Caki2 (cell line): Measurements from ENCODE around the gene TAL1. TPM values are rescaled to one million over a fixed set of nuclear protein-coding genes. Genes with fewer than 3 reads are reported as not detected.
"Not testable (repeated sequence)": the region's sequence is repeated elsewhere in the genome, so short reads cannot be mapped to it uniquely, and the experiment has no call there.

Source experiments
- DNase-seq: peaks from one replicate; pipeline ENCODE4 v3.0.0-alpha.2; 2015; ENCODE audit warnings: low read depth
- in situ Hi-C: cut with HindIII; loops from 2 replicates; pipeline ENCODE4 v1.10.0; 2016; ENCODE audit warnings: low sequenced_read_pairs, low pct_unique_long_range_greater_than_20kb, mixed read lengths
- total RNA-seq: library from RNA; depleted of rRNA; stranded (reverse); fragments of >200 nt; shearing (Covaris generic); gene quantifications from 2 replicates; pipeline ENCODE4 v1.2.3, GENCODE V29; 2014; ENCODE audit warnings: low replicate concordance

The TAL1 gene
- total RNA-seq, 1 experiment from 2014 or later: not detected

DNA sequence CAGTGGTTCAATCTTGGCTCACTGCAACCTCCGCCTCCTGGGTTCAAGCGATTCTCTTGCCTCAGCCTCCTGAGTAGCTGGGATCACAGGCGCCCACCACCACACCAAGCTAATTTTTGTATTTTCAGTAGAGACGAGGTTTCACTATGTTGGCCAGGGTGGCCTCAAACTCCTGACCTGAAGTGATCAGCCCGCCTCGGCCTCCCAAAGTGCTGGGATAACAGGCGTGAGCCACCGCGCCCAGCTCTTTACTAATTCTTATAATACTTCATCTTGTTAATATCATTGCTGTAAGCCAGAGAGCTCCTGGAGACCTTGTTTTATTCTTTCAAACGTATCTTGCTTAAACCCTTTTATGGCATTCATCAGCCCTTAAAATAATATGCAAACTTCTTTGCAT, 38.5 kb downstream of the TAL1 start:
- DNase-seq, in situ Hi-C loops: not testable (repeated sequence)

DNA sequence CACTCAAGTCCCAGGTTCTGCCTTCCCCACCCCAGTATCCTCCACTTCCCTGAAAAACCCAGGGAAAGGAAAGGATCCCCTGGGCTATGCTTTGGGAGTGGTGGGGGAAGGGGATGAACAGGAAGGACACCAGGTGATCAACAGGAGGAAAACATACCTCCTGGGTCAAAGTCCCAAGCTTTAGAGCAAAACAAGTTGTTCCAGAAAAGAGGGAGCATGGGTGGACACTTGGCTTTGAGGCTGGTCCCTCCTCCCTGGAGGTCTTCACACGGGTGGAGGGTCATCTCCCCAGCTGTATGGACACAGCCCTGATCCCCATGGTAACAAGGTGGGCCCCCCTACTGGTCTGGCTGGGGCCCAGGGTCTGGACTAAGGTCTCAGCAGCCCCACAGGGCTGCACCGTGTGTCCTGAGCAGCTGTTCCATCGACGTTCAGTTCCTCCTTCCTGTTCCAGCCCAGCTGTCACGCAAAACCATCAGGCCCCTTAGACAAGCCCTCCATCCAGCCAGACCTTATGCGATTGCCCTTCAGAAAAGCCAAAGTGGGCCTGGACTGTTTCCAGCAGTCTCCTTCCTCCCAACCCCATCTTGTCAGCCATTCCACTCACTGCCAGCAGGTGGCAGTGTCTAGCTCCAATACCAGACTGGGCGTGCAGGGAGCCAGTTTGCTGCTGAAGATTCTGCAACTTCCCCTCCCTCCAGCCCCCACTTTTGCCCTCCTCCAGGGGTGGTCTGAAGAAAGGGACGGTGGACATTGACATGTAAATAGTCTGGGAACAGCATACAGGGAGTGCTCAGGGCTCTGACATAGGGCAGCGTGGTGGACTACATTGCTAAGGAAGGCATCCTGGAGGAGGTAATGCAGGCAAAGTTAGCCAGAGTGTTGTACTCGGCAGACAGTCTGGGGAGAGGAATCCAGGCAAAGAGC, 39.3 kb downstream of the TAL1 start:
- in situ Hi-C loops: no loop called here
- DNase-seq: peak; percentile 74

DNA sequence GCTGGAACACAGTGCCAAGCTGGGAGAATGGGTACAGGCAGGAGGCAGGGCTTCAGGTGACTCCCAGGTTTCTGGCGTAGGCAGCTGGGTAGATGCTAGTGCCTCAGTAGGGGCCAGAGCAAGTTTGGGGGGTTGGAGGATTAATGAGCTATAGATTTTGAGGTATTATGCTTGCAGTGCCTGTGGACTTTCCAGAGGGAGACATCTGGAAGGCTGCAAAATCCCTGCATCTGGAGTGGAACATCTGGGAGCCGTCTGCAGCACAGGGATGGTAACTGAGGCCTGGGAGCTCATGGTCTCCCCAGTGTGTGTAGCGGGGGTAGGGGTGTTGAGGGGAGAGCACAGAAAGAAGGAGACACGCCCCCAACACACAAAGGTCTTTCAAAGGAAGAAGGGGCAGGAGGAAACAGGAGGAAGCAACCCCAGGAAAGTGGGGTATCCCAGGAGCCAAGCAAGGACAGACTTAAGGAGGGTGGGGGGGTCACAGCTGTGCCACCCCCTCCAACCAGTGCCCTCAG, 40.0 kb downstream of the TAL1 start:
- no peak for DNase-seq
- in situ Hi-C loops: no loop called here

DNA sequence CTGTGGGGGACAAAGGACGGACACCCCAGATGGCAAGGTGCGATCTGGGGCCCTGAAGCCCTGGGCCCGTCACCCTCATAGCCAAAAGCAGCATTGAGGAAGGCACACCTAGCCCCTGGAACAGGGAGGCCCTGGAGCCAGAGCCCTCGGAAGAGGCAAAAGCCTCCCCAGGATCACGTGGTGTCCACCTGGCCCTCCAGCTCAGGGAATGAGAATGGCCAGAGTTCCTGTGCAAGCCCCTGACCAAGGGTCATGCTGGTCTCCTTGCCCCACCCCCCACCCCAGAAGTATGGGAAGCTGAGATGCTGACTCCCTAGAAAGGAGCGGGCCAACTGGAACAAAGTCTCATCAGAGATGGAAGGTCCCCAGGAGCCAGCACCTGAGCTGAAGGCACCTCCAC, 41.2 kb downstream of the TAL1 start:
- in situ Hi-C loops: no loop called here
- DNase-seq: no peak

DNA sequence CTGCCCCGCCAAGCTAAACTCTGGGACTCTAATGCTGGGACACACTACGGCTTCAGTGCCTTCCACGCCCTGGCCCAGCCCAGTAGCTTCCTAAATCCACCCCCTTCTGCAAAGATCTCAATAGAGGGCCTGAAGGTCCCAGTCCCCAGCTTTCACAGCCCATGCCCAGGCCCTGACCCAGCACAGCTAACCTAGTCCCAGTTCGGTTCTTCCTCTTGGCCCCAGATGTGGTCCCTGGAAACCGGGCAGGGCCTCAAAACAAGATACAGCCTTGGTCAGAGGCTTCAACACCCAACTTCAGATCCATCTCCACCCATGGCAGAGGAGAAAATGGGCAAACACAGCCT, 41.5 kb downstream of the TAL1 start:
- in situ Hi-C loops: no loop called here
- no peak for DNase-seq

DNA sequence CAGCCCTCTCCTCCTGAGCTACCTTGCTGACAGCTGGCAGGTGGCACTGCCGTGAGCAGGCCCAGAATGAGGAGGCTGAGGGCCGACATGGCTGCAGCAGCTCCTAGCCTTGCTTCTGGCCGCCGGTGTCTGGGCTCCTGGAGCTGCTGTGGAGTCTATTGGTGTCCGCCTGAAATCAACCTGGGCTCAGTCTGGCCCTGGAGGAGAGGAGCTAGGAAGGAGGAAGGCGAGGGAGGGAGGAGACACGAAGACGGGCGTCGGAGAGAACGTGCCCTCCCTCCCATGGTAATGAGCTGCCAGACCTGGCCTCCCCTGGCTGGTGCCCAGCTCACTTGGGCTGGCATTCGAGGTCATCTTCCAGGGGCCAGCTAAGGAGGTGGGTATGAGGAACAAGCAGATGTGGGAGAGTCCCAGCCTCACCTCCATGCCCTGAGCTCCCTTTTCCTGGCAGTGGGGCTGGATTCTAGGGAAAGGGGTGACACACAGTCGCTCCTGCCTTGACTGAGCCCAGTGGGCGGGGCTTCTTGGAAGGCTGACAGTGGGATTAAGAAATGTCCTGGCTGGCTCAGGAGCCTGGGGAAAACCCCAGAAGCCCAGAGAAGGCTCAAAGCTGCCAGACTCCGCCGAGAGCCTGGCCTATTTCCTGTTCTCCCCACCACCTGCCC, 42.0 kb downstream of the TAL1 start, which contains the start of gene PDZK1IP1:
Gene PDZK1IP1 (minus strand): TSS at position 193 of the 665 bp plus-strand sequence. CDS start 104 bp downstream, at position 89.
- DNase-seq: peak; percentile 99
- in situ Hi-C loops: no loop called here

DNA sequence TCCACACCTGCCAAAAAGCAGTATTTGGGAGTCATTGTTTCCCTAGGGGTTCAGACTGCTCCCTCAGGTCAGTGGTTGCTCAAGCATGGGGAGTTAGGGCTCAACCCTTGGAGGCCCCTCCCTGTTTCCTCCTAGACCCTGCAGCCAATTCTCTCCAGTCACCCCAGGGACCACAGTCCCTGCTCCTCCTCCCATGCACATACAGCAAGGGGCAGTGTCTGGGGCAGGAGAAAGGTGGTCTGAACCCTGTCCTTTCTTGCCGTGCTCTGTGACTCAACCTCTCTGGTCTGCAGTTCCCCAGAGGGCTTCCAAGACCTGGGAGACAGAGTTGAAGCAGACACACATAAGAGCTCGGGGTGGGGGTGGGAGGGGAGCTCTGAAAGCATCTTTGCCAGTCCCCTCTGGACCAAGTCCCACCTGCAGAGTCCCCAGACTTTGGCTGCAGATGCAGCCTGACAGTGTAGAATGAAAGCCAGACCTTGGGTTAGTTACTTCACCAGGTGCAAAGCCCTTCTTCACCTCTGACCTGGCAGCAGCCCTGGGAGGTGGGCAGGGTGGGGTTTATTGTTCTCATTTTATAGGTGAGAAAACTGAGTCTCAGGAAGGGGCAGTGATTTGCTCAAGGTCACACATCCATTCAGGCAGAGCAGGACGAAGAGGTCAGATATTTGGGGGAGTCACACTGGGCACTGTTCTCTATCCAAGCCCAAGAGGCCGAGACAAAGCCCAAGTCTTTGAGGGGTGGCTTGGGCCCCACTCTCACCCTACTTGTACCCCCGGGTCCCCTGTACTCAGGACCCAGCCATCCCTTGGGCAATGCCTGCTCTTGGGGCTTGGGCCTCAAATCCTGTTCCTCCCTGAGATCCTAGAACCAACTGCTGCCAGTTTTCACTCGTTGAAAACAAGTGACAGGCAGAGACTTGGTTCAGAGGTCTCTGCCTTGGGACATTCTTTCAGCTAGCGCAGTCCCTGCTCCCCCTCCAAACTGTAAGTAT, 42.9 kb downstream of the TAL1 start:
- in situ Hi-C loops: no loop called here
- DNase-seq: no peak

DNA sequence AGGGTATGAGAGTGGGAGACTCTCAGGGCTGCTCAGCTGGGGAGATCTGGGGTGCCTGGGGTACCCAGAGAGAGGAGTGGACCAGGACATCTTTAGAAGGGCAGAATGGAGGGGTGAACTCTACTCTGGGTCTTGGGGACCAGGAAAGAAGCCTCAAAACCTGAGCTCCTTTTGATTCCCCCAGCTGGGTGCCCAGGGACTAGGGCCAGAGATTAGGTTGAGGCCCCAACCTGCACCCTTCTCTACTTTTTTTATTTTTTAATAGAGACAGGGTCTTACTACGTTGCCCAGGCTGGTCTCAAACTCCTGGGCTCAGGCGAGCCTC, 44.1 kb downstream of the TAL1 start:
- in situ Hi-C loops: no loop called here

DNA sequence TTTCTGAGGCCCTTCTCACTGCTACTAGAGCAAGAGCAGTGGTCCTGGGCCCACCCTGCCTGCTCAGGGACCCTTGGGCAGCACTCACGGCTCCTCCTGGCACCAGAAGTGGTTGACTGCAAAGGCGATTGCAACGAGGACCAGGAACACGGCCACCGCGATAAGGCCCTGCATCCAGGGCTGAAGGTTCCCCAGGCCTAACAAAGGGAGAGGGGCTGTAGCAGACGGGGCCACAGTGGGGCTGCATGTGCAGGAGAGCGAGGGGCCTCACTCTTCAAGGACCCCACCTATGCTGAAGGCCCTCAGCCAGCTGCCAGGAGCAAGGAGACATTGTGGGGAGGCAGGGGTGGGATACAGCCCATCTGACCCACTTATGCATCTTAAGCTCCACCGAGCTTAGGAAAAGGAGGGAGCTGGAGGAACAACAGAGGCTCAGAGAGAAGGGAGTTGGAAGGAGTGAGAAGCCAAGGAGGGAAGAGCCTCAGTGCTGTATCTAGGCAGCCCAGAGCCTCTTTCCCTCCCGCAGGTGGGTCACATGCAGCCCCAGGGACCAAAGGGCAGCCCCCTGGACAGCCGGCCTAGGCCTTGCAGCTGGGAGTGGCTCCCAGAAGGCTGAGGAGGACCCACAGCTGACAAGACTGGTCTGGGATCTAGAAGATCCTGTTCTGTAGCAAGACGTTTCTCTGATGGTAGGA, 44.6 kb downstream of the TAL1 start:
- in situ Hi-C loops: no loop called here
- DNase-seq: no peak

More for the DNA sequence above, 44.1 kb downstream of the TAL1 start:
- DNase-seq: no peak

DNA sequence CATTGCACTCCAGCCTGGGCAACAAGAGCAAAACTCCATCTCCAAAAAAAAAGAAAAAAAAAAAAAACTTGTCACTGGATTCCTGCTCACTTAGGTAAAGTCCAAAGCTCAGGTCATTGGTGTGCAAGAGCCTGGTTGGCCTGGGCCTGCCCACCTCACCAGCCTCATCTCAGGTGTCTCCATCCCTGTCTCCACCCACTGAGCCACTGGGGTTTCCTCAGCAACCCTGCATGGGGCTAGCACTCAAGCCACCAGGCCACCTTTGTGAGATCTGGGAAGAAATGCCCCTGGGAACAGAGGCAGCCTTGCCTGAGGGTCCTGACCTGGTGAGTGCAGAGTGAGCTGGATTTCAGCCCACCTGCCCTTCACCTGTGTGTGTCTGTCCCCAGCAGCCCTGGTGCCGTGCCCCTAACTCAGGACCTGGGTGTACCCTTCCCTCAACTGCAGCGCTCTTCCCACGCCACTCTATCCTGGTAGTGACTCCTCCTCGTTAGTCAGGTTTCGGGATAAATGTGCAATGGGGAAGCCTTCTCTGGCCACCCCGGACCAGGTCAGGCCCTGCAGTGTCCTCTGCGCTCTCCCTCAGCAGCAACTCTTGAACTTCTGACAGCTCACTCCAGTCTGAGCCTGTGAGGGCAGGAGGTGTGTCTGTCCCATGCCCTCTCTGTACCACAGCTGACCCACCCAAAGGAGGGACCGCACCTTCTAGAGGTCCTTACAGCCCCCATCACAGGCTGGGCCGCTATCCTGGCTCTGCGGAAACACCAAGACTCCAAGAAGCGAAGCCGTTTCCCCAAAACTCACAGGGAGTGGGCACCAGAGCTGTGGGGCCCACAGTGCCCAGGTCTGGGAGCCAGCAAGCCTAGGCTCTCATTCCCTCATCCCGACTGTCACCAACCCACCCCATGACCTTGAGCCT, 45.5 kb downstream of the TAL1 start:
- in situ Hi-C loops: no loop called here
- DNase-seq: no peak

DNA sequence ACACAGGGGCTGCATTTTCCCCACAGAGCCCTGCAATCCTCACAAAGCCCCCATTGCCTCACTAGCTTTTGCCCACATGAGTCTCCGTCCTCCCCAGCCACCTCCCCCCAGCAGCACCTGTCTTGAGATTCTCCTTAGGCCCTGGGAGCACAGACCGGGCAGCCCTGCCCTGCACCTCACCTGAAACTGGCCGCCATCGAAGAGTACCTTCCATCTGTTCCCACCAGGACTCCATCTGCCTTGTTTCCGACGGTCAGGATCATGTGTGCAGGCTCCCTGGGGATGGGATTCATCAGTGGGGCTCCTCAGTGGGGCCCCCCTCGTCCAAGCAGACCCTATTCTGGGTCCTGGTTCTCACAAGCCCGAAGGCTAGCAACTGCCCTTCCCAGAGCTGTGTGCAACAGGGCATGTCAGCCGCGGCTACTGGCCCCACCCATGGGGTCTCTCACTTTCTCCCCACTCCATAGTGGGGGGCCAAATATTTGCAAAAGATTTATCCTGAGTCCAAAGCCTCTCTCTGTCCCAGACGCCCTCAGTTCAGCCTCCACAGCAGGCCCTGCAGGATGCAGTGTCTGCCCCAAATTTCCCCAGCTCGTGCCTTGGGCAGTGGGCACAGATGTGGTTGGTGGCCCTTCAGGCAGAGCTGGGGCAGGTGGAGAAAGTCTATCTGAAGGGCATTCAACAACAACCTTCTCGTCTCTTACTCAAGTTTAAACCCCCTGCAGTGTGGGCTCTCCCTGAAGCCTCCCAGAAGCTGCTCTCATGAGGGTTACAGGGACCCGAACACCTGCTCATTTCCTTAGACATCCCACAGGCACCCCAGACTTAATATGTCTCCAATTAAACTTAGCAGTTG, 47.0 kb downstream of the TAL1 start:
- in situ Hi-C loops: no loop called here
- no peak for DNase-seq

DNA sequence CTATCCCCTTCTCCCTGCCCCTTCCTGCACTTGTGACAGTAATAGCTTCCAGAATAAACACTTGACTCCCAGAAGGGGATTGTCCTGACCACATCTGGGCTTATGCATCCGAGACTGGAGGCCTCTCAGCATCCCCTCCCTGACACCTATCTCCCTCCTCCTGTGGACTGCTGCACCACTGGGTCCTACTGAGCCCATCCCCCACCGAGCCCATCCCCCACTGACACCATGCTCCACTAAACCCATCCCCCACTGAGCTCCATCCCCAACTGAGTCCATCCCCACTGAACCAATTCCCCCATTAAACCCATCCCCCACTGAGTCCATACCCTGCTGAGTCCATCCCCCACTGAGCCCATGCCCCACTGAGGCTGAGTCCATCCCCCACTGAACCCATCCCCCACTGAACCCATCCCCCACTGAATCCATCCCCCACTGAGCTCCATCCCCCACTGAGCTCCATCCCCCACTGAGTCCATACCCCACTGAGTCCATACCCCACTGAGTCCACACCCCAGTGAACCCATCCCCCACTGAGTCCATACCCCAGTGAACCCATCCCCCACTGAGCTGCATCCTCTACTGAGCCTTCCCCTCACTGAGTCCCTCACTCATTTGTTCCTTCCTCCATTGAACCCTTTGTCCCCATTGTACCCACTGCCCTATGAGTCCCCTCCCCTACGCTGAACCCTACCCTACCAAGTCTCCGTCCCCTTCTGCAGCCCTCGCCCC, 47.8 kb downstream of the TAL1 start:
- DNase-seq: peak; percentile 94
- in situ Hi-C loops: no loop called here

DNA sequence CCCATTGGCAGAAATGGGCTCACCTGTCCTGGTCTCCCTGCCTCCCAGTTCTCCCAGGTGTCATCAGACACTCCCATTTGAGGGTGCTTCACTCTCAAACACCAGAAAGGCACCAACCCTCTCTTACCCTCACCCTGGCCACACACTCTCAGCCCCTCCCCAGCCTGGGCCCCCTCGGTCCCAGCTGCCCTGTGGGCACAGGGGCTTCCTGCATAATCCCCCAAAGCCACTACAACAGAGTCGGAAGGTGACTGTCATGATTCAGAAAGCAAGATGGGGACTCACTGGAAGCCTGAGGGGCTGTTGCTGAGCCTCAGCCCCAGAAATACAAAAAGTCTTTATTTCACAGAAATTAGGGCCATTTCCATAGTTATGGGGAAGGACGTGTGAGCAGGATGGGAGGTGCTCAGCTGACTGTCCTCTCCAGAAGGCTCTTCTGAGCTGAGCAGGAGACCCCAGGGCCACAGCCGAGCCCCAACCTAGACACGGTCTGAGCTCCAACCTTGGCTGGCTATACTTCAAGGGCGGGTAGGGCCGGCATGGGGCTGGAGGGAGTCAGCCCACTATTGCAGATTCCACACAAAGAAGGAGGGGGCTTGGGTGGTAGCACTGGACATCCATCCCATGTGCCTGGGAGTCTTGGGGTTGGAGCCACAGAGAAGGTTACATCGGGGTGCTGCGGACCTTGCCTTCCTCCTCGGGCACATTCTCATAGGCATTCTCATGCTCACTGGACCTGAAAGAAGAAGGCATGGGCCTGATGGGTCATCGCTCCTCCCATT, 48.5 kb downstream of the TAL1 start:
- no peak for DNase-seq
- in situ Hi-C loops: no loop called here

DNA sequence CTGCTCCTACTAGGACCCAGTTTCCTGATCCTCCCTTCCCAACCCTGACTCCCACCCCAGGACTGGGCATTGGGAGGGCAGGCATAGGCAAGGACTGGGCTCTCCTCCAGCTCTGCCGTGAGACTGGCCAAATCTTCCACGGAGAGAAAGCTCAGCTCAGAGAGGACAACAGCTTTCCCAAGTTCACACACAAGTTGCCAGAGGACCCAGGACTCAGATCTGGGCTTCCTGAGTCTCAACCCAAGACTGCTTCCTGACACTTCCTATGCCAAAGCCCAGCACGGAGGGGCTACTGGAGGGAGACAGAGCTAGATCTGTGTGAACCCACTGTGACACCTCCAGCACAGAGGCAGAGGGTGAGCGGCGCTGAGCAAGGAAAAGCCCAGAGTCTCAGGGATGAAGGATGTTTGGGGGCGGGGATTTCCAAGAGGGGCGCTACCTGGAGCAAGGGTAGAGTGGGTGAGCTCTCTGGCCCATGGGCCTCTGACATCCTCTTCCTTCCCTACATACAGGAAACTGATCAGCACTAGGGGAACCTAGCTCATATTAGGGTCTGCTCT, 49.3 kb downstream of the TAL1 start:
- in situ Hi-C loops: no loop called here
- no peak for DNase-seq
